HEK293 (cell line): ENCODE results near the gene LSMEM2.

Experiments used
- CTCF ChIP-seq: fragments of 450-650 bp; formaldehyde crosslinking; IDR thresholded peaks from 2 replicates; pipeline ENCODE4 v1.5.1; 2016; ENCODE audit warnings: missing biosample characterization, missing genetic modification characterization
- KLF16 ChIP-seq: fragments of 450-650 bp; formaldehyde crosslinking; IDR thresholded peaks from 2 replicates; pipeline ENCODE4 v1.5.1; 2017; ENCODE audit warnings: missing biosample characterization, missing genetic modification characterization
- ZNF121 ChIP-seq: fragments of 450-650 bp; formaldehyde crosslinking; IDR thresholded peaks from 2 replicates; pipeline ENCODE4 v1.5.1; 2016; ENCODE audit warnings: missing biosample characterization, missing genetic modification characterization
- ZNF514 ChIP-seq: fragments of 450-650 bp; formaldehyde crosslinking; IDR thresholded peaks from 2 replicates; pipeline ENCODE4 v1.5.1; 2016; ENCODE audit warnings: missing biosample characterization, missing genetic modification characterization

GRCh38 chr3:50230104-50230793 is 48.6 kb upstream of the LSMEM2 start:
- no peak for TF ChIP-seq CTCF (tag by site-specific recombination)
- TF ChIP-seq ZNF121 (tag by site-specific recombination): no peak
- TF ChIP-seq KLF16 (tag by site-specific recombination): no peak
- no peak for TF ChIP-seq ZNF514 (tag by site-specific recombination)
